Measurements from ENCODE around the gene ELOVL1.

- TF ChIP-seq POLR2AphosphoS5 (IDR thresholded peaks at IDR 0.05; ENCODE audit: low read depth) (no peak), CTCF (IDR thresholded peaks at IDR 0.05; ENCODE audit: insufficient read depth, low read length) (no peak), GABPA (IDR thresholded peaks at IDR 0.05; ENCODE audit: low read depth) (no peak)
Observed at GRCh38 chr1:43363935-43364525, 3.8 kb downstream of the ELOVL1 start.
